Measurements from ENCODE around the gene SPHK1. TPM values are rescaled to one million over a fixed set of nuclear protein-coding genes. Genes with fewer than 3 reads are reported as not detected.
"Not testable (repeated sequence)": the region's sequence is repeated elsewhere in the genome, so short reads cannot be mapped to it uniquely, and the experiment has no call there.

The SPHK1 gene
- total RNA-seq, 4 donors from 2014 or later: 17.0 to 37.0 (median 22.8) TPM

DNA sequence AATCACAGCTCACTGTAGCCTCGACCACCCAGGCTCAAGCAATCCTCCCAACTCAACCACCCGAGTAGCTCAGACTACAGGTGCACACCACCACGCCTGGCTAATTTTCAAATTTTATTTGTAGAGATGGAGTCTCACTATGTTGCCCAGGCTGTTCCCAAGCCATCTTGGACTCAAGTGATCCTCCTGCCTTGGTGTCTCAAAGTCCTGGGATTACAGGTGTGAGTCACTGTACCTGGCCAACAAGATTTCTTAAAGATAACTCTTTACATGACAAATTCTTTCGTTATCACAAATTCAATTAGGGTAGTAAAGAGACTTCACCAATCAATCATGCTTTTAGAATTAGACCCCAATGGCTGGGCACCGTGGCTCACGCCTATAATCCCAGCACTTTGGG is 43.1 kb upstream of the SPHK1 start:
- intact Hi-C loops (cut with DNase I): no loop called here
- Histone ChIP-seq H3K27ac (no peak overlapping the region), H3K27me3 (no peaks in the 10 kb centered on the region), H3K9me3 (no peaks in the 10 kb centered on the region), H3K36me3 (peaks cover 5 to 74% (median 11%) of the 10 kb centered on the region in 3 donors), H3K4me3 (no peak overlapping the region), H3K4me1 (no peaks in the 10 kb centered on the region)
- TF ChIP-seq POLR2A (IDR thresholded peaks at IDR 0.05): no peak
- TF ChIP-seq, protein P1, sequence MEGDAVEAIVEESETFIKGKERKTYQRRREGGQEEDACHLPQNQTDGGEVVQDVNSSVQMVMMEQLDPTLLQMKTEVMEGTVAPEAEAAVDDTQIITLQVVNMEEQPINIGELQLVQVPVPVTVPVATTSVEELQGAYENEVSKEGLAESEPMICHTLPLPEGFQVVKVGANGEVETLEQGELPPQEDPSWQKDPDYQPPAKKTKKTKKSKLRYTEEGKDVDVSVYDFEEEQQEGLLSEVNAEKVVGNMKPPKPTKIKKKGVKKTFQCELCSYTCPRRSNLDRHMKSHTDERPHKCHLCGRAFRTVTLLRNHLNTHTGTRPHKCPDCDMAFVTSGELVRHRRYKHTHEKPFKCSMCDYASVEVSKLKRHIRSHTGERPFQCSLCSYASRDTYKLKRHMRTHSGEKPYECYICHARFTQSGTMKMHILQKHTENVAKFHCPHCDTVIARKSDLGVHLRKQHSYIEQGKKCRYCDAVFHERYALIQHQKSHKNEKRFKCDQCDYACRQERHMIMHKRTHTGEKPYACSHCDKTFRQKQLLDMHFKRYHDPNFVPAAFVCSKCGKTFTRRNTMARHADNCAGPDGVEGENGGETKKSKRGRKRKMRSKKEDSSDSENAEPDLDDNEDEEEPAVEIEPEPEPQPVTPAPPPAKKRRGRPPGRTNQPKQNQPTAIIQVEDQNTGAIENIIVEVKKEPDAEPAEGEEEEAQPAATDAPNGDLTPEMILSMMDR (IDR thresholded peaks at IDR 0.05): no peak
- DNase-seq: no peak
- WGBS, 2 donors: 88 to 99% methylated on average over 4 to 6 of the region's 6 CpGs

DNA sequence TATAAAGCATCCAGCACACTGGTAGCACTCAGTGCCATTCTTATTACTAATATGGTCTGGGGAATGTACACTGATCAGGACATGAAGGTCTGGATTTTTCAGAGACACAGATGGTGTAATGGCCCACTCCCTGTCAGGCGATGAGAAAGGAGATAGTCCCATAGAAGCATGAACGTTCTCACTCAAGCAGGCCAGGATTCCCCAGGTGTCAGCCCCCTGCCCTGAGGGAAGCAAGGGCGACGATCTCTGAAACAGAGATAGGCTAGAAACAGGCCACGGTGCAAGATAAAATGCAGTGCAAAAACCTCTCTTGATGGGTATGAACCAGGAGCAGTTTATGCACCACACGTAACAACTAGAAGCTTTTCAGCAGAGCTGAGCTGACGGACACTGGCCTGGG is 41.3 kb upstream of the SPHK1 start:
- Histone ChIP-seq H3K36me3 (peaks cover 5 to 91% (median 16%) of the 10 kb centered on the region in 3 donors), H3K4me3 (no peak overlapping the region), H3K27me3 (no peaks in the 10 kb centered on the region), H3K27ac (no peak overlapping the region), H3K9me3 (no peaks in the 10 kb centered on the region), H3K4me1 (no peaks in the 10 kb centered on the region)
- TF ChIP-seq POLR2A (IDR thresholded peaks at IDR 0.05): no peak
- TF ChIP-seq, protein P1 (IDR thresholded peaks at IDR 0.05): no peak
- DNase-seq: no peak
- WGBS, 2 donors: 92 to 95% methylated on average over 7 of the region's 7 CpGs
- intact Hi-C loops (cut with DNase I): no loop called here

- Histone ChIP-seq H3K27me3 (no peaks in the 10 kb centered on the region), H3K27ac (no peak overlapping the region), H3K4me1 (no peaks in the 10 kb centered on the region), H3K9me3 (no peaks in the 10 kb centered on the region), H3K36me3 (peaks cover 5 to 83% (median 16%) of the 10 kb centered on the region in 3 donors), H3K4me3 (no peak overlapping the region)
- 79 to 89% methylated on average over 13 to 14 of the region's 14 CpGs for WGBS, 2 donors
- intact Hi-C loops (cut with DNase I): loop anchor here (5.0 kb wide), 1 partner anchor 33 kb away; no protein-coding TSS in a partner anchor
- no peak for DNase-seq
- TF ChIP-seq POLR2A (IDR thresholded peaks at IDR 0.05): no peak
- TF ChIP-seq, protein P1 (IDR thresholded peaks at IDR 0.05): no peak
Measured at GRCh38 chr17:76345377-76345974, 38.9 kb upstream of the SPHK1 start.

- not testable (repeated sequence) for DNase-seq, H3K4me3 ChIP-seq, H3K27ac ChIP-seq, H3K9me3 ChIP-seq, H3K27me3 ChIP-seq
- Histone ChIP-seq H3K4me1 (peaks cover 0 to 12% (median 0%) of the 10 kb centered on the region in 3 donors), H3K36me3 (peaks cover 5 to 69% (median 16%) of the 10 kb centered on the region in 3 donors)
- intact Hi-C loops (cut with DNase I): loop anchor here (5.0 kb wide), 1 partner anchor 35 kb away; no protein-coding TSS in a partner anchor
- 92 to 95% methylated on average over 9 to 10 of the region's 11 CpGs for WGBS, 2 donors
Measured at GRCh38 chr17:76346936-76347335, 37.5 kb upstream of the SPHK1 start.

DNA sequence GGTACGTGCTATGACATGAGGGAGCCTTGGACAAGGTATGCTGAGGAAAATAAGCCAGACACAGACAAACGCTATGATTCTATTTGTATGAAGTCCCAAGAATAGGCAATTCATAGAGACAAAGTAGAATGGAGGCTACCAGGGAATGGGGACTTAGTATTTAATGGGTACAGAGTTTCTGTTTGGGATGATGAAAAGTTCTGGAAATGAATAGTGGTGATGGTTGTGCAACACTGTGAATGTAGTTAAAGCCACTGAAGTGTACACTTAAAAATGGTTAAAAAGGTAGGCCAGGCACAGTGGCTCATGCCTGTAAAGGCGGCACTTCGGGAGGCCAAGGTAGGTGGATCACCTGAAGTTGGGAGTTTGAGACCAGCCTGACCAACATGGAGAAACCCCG is 33.9 kb upstream of the SPHK1 start:
- Histone ChIP-seq H3K36me3 (peaks cover 0 to 36% (median 6%) of the 10 kb centered on the region in 3 donors), H3K4me3 (no peak overlapping the region), H3K27ac (no peak overlapping the region), H3K4me1 (peaks cover 6 to 34% (median 7%) of the 10 kb centered on the region in 3 donors), H3K27me3 (no peaks in the 10 kb centered on the region), H3K9me3 (no peaks in the 10 kb centered on the region)
- no peak for DNase-seq
- 84 to 87% methylated on average over 4 to 5 of the region's 5 CpGs for WGBS, 2 donors
- TF ChIP-seq, protein P1 (IDR thresholded peaks at IDR 0.05): no peak
- no peak for TF ChIP-seq POLR2A (IDR thresholded peaks at IDR 0.05)
- intact Hi-C loops (cut with DNase I): no loop called here

All from esophagus squamous epithelium (tissue), 5 donors.